NOMO-1 treated with DMSO at 0.1 percent for 48 hours (cell line): Measurements from ENCODE around the gene HLCS.

ENCODE experiments used
- DNase-seq: peaks from one replicate; lab custom pipeline; 2025; ENCODE audit not compliant: unreplicated experiment; lab: John Stamatoyannopoulos, UW

The HLCS gene

DNA sequence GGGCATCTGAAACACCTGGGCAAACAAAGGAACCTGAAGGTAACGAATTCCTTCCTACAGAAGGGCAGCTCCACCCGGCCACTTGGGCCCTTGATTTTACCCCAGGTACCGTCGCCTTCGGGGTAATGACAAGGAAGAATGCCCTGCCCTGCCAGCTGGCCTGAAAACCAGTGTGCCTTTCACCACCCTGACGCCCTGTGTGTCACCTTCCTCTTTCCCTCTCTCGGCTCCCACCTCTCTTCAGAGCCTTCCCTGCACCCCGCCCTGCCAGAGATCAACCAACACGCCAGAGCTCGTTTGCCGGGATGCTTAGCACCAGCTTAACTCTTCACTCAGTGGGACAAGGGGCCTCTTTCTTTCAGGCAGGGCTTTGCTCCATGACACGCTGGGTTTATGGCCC, 181.5 kb downstream of the HLCS start:
- no peak for DNase-seq

DNA sequence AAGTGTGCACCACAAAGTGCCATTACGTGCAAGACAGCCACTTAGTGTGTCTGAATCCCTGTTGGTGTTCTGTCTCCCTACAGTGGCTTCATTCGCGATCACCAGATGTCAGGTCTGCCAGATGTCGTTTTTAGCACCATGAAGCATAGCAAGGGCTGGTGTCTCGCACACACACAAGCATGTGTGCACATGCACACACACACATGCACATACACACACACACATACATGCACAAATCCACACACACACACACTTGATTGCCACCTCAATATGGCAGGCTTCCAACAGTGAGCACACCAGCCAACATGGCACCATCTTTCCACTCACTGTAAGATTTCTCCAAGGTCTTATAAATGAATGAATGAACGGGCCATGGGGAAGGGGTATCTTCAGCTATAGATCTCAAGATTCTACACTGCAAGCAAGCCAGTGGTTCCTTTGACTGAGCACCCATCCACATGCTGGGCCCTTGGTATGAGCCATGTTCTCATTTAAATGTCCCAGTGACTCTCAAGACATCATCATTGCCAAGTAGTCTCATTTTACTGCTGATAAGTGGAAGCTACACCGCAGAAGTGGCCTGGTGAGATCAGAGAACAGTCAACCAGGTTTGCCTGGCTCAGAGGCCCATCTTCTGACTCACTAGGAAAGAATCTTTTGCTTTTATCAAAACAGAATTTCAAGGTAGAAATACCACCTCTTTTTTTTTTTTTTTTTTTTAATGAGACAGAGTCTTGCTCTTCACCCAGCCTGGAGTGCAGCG, 182.7 kb downstream of the HLCS start:
- no peak for DNase-seq

DNA sequence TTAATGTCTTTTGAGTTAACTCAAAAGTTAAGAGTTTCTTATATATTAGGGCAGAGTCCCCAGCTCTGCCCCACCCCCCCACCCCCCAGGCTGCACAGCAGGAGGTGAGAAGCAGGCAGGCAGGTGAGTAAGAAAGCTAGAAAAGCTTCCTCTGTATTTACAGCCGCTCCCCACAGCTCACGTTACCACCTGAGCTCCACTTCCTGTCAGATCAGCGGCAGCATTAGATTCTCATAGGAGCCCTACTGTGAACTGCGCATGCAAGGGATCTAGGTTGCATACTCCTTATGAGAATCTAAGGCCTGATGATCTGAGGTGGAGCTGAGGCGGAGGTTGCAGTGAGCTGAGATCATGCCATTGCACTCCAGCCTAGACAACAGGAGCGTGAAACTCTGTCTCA, 185.6 kb downstream of the HLCS start:
- DNase-seq = no peak

DNA sequence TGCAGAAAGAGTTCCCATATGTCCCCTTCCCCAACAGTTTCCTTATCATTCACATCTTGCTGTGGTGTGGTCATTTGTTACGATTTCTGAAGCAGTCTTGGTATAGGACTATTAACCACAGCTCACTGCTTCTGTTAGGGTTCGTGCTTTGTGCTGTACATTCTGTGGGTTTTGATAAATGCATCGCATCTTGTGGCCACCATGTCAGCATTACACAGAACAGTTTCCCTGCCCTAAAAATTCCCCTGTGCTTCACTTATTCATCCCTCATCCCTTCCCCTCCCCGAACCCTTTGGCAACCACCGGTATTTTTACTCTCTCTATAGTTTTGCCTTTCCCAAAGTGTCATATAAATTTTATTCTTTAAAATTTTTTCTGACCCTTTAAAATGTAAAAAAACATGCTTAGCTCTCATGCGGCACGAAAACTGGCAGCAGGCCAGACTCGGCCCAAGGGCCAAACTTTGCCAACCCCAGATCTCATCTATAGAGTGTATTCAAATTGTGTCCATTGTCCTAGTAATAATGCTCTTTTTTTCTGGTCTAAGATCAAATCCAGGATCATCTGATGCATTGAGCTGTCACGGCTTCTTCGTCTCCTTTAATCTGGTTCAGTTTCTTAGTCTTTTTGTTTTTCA, 189.4 kb downstream of the HLCS start:
- no peak for DNase-seq

DNA sequence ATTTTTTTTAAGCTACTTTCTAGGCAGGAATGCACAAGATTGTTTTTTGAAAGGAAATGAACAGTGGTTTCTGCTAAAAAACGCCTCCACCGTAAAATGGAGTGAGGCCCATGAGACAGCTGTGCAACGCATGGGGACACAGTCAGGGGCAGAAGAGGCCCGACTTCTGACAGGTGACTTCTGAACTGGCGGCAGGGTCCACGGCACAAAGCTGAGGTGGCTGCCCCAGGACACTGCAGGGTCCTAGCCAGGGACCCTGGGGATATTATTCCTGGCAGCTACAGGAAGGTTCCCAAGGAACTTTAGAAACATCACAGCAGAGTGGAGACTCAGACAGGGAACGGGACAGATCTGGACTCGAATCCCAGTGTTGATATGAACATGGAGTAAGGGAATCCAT, 192.5 kb downstream of the HLCS start:
- DNase-seq = no peak

DNA sequence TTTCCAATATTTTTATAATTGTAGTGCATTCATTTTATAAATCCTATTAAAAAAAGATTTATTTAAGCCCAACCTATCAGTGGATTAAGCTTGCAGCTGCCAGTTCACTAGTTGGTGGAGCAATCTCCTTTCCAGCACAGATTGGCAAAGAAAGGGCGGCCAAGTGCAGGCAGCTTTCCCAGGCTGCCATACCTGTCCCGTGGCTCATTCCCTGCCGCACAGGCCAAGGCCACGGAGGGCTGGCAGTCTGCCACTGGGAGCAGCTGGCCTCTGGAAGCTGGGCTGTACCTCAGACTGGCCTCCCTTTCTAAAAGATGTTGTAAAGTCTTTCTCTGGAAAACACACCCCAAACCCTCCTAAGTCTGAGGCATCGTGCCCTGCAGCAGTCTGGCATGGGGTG, 193.4 kb downstream of the HLCS start:
- DNase-seq = no peak

DNA sequence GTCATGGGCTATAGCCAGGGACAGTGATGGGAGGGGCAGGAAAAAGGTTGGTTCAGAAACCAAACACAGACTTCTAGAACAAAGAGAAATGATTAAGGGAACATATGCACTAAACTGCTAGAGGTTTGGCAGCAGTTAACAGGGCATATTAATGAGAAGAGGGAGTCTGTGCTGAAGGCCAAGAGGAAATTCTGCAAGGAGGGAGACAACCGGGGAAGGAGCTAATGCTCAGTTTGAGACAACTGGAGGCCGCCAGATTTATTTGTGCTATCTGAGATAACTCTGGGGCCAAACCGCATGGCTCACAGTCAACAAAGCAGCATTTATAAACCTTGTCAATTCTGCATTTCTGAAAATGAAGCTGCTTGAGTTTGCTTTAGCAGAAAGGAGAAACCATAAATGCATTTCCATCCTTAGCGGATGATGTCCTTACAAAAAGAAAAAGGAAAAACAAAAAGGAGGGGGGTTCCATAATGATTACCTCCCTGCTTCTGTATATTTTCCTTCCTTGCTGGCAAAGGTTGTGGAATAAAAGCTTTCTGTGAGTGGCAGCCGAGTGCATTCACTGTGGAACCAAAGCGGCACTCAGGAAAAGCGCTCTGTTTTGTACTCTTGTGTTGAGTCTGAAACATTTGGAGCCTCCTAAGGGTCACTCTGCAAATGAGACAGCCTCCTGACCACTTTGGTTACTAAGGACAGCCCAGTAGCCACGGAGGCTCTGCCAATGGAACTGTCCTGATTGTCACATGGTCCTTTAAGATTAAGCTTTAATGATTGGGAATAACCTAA, 197.2 kb downstream of the HLCS start:
- DNase-seq = no peak

DNA sequence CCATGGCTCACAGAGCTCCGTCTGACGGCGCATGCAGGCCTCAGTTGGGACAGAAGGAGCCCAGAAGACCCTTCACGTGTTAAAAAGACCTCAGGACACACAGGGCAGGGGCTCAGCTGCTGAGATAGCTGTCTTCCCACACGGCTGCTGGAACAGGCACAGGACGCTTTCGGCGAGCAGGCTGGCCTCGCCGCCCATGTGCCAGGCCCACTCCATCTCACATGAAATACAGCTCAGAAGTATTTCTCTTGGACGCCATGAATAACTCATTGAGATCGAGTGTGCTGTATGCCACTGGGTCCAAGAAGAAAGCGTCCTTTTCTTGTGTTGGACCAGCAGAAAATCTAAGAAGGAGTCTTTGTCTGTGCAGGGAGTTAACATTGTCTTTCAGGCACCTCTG, 198.0 kb downstream of the HLCS start:
- DNase-seq = no peak

DNA sequence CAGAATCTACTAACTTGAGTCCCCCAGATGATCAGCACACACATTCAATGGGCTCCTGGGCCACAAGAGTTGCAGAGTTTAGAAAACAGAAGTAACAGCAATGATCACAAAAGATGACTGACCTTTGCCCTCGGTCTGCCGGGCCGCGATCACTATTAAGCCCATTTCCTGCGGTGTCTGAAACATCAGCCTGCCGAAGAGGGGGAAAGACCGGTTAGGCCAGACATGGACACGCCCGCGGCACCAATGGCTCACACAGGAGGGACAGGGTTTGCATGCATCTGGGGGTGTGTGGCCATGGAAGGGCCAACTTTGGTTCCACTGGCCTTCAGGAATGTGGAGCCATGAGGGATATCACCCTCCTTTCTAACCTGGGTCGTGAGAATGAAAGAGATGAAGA, 199.4 kb downstream of the HLCS start:
- DNase-seq = no peak

DNA sequence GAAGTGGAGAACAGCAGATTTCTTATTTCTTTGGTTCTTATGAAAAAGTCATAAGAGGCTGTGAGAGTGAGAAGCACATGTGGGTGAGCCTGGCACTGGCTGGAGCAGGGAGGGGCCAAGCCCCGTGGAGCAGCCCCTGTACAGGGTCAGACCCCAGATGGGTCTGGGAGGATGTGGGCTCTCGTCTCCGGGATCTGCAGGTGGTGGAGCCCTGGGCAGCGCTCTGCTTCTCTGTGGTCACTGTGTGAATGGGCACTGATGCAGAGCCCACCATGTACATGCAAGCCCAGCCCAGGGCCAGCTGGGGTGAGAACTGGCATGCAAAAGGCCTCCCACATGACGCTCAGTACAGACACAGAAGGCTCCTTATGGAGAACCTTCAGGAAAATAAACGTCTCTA, 200.0 kb downstream of the HLCS start:
- DNase-seq = no peak

DNA sequence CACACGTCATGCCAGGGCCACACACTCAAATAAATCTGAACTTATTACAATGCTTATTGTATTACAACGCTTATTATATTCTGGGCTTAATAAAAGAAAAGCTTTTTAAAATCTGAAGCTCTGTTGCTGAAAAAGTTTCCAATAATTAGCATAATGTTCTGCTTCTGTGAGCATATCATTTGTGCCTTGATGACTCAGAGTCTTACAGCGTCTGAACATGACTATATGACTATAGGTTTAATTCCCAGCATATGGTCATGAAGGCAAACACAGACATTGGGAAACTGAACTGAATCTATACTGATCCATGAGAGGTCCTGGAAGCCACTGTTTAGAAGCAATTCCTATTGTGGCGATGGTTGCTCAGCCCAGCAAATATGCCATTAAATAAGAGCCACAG, 201.2 kb downstream of the HLCS start:
- DNase-seq = no peak

DNA sequence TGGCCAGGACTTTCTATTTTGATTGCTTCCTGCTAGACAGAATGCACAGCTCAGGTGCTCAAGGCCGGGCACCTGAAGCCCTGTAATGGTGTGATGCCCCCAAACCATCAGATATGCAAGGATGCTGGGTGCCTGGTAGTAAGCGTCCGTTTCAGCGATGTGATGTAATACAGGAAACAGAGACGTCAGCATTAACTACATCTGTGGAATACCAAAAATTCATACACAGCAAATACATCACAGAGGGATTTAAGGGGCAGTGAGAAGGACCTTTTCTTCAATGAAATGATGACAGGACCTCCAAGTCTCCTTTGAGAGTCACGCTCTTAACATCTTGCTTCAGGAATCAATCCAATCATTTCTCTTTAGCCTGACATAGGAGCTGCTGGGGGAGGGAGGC, 203.2 kb downstream of the HLCS start:
- no peak for DNase-seq

DNA sequence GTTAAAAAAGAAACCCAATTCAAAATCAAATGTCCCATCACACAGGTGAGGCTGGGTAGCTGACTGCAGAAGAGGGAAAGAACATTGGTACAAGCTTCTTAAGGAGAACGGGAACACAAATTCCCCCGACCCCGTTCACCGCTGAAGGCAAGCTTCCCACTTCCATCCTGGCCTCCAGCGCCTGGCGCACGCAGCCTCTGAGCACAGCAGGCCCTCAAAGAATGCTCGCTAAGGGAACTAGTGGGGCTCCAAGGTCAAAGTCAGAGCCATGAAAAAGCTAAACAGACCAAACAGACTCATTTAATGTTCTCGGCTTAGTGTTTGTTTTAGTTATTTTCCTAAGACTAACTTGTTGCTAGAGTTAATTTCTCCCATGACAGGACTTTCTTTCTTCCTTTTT, 203.8 kb downstream of the HLCS start:
- no peak for DNase-seq

DNA sequence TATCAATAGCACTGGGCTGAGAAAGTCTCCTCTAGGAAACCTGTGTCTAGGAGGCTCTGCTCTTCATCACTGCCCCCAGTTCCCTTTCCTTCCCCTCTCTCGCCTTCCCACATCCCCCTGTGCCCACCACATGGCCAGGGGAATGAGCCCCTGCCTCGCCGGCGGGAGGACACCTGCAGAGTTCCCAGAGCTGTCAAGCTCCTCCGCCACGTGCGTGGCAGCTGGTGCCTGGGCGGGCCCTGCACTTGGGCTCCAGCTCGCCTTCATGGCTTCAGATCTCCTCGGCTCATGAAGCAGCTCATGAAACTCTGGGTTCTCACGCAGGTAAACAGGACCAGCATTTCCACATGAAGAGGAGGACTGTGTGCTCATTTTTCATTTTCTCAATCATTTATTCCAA, 204.8 kb downstream of the HLCS start:
- no peak for DNase-seq

DNA sequence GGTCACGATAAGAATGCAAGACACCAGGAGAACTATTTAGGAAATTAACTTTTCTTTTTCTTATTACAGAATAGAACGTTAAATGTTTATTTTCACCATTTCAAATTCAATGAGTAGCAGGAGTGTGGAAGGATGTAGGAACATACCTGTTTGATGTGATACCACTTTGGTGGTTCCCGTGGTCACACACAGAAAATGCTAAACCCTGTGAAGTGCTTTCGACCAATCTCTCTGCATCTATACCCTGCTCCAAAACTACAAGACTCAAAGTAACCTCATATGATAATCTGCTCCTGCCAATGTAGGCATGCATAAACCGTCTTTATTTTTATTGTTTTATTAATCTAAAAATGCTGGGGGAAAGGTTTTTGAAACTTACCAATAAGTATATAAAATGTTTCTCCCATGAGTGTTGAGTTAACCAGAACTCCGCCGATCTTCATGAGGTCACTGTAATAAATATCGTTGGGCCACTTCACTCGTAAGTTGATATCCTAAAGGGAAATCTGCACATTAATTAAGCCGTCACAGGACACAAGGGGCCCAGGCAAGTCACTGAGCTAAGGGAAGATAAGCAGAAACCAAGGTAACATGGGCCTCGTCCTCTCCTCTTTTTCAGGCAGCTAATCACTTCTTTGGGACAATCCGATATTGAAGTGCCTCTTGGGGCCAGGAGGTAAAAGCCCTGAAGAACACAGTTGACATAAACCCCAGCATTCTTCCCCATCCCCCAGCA, 207.0 kb downstream of the HLCS start:
- DNase-seq = no peak

DNA sequence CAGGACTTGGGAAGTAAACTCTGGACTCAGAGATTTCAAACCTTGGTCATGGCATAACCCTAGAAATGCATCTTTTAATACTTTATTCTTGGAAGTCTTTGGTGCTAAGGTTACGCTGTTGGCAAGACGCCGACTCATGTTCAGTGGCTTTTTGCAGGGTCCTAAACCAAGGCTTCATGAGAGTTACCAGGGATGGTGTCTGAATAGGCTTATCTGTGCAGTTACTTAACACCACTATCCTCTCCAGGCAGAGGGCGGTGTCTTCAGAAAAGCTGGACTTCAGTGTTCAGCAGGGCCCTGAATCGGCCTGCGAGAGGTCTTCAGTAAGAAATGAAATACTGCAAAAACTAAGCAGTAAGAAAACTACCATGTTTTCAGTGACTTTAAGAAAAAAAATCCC, 209.3 kb downstream of the HLCS start:
- DNase-seq = no peak

DNA sequence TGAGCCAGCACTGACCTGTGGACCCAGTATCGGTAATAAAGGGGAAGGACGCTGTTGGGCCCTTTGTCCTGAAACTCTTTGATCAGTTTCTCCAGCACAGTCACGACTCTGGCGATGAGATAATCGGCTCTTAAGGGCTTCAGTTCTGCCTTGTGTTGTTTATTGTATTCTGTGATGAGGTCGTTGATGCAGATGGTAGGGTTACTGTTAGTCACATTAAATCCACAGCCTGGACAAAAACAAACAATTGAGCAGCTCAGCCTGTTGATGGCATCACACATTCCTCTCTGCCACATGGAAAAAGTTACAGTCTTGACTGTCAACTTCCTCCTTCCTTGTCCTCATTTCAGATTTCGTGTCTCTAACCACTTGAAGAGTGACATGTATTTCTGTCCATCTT, 209.9 kb downstream of the HLCS start:
- DNase-seq = no peak

DNA sequence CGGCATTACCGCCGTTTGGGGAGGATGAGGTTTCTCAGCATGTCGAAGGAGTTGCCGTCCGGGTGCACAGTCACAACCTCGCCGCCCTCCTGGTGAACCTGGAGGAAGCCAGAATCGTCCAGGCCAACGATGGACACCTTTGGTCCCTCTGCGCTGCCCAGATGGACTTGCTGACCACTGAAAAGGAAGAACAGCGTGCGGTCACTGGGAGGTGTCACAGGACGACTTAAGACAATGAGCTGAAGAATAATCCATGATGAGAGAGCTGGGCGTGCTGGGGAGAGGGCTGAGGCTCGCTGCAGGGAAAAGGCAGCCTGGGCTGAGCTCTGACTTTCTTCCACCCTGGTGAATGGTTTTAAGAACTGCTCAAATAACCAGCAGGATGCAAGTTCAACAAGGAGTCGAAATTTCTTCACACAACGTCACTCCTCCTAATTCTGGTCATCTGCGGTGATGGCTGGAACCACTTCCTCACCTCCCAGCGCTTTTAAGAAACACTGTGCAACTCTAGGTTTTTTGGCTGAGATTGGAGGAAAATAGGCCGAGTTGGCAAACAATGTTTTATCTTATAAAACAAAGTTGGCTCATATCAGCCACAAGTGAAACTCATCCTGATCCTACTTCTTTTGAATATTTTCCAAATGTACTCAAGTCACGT, 212.1 kb downstream of the HLCS start:
- no peak for DNase-seq

DNA sequence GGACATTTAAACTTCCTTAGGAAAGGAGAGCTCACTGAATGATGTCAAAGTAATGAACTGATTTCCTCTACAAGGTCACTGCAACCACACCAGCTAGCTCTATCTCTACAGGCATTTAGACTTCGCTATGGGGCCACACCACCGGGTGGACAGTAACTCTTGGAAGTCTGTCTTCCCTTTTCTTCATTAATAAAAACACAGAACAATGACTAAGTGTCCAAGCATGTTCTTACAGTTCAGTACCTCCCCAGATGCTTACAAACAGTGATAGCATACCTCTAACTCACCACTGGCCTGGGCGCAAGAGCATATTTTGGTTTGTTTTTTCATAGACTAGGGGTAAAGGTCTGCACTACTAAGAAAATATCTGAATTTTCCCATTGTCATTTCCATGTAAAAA, 212.9 kb downstream of the HLCS start:
- DNase-seq = no peak

DNA sequence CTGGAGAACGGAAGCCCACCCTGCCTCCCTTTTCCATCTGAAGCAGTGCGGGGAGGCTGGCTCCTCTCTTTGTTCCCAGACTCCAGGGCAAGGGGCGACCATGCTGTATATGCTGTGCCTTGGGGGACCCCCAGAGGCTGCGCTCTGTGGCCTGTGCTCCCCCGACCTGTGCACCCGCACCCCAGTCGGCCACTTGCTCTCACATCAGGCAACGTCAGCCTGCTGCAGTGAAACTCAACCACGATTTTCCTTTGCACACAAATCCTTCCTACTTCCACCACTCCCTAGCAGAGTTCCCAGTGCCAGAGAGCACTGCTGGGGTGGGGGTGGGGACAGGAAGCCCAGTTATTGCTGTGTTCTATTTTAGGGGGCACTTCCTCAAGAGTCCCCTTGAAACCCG, 215.1 kb downstream of the HLCS start:
- no peak for DNase-seq

DNA sequence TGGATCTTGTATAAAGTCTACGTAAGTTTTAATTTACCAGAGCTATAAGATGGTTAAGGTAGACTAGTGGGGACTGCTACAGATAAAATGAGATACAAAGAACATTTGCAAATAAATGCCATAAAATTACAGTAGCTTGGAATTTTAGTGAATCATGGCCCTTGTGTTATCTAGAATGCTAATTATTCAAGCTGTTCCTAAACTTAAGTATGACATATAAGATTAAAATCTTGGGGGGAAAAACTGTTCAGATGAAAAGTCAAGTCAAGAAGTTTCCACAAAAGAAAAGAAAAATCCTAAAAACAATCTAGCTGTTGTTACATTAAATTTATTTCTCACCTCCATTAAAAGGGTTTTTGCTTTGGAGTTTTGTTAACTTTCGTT, 215.9 kb downstream of the HLCS start:
- DNase-seq = no peak
